Subcutaneous adipose tissue (tissue), 4 donors: Measurements from ENCODE around the gene KPNB1. TPM values are rescaled to one million over a fixed set of nuclear protein-coding genes. Genes with fewer than 3 reads are reported as not detected.

Experiments used
- total RNA-seq, 4 donors: library from RNA; depleted of rRNA; stranded (reverse); fragments of >200 nt; gene quantifications; one replicate each; pipeline ENCODE4 v1.1.0, GENCODE V29; 2016
- TF ChIP-seq, protein P1 (sequence below): fragments of 450-650 bp; IDR thresholded peaks from one replicate; pipeline ENCODE4 v1.5.1; 2016; ENCODE audit warnings: low read depth, mild to moderate bottlenecking, control low read depth, antibody characterized with exemption, moderate library complexity

KPNB1 gene
- total RNA-seq, 4 donors from 2014 or later, result 200 to 235 (median 215) TPM

DNA sequence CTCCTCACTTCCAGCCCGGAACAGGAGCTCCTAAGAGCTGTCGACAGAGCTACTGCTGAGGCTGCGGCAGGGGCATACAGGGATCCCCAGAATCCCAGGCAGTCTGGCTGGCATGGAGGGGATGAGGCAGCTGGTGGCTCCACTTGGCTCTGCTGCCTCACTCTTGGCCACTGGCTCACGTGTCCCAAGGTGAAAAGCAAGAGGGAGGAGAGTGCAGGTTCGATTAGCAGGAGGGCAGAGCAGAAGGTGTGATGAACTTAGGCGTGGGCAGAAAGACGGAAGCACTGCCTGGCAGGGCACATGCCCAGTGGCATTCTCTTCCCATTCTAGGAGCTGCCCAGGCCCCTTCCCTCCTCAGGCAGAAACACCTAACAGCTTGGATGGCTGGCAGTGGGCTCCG is 72.0 kb downstream of the KPNB1 start:
- TF ChIP-seq, protein P1, sequence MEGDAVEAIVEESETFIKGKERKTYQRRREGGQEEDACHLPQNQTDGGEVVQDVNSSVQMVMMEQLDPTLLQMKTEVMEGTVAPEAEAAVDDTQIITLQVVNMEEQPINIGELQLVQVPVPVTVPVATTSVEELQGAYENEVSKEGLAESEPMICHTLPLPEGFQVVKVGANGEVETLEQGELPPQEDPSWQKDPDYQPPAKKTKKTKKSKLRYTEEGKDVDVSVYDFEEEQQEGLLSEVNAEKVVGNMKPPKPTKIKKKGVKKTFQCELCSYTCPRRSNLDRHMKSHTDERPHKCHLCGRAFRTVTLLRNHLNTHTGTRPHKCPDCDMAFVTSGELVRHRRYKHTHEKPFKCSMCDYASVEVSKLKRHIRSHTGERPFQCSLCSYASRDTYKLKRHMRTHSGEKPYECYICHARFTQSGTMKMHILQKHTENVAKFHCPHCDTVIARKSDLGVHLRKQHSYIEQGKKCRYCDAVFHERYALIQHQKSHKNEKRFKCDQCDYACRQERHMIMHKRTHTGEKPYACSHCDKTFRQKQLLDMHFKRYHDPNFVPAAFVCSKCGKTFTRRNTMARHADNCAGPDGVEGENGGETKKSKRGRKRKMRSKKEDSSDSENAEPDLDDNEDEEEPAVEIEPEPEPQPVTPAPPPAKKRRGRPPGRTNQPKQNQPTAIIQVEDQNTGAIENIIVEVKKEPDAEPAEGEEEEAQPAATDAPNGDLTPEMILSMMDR, result no peak

GRCh38 chr17:47724705-47725104 is 75.0 kb downstream of the KPNB1 start:
- TF ChIP-seq, protein P1, result no peak

- TF ChIP-seq, protein P1, result no peak
Measured at GRCh38 chr17:47725446-47726111, 75.9 kb downstream of the KPNB1 start.

GRCh38 chr17:47726796-47727703 is 77.3 kb downstream of the KPNB1 start:
- TF ChIP-seq, protein P1, result no peak

DNA sequence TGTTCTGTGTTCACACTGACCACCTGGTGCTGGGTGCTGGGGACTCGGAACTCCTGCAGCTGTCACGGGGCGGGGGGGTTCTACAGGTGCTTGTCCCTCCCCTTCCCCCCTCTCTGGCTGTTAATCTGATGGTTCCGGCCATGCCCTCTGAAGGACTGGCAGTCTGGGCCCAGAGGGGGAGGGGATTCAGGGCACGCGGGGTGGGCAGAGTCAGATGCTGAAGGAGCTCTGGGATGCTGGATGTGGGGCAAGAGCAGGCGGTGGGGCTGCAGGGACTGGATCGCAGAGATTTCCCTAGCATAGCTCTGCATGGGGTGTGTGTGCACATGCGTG is 78.0 kb downstream of the KPNB1 start:
- TF ChIP-seq, protein P1, result no peak

DNA sequence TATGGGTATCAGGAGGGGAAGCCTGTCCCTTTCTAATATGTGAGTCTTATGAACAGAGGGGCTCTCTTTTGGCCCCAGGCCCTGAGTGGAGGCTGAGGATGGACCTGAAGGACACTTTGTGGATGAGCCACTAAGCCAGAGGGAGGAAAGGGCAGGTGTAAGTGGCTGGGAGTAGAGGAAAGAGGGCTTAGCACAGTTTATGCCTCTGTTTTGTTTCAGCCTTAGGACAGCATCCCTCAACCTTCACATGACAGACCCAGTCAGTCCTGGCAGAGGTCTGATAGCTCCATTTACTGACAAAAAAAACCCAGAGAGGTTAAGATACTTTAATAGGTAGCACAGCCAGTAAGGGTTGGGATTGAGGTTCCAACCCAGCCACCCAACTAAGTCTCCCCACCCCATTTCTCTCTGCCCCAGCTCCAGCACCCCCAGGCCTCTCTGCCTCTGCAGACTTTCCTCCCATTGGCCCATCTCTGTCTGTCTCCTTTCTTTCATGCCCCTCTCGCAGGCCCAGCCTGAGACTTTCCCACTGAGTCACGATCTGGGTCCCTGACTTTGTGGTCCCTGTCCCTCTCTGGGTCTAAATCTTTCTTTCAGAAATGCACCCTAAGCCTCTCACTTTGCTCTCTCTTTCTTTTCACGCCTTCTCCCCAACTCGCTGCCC is 78.6 kb downstream of the KPNB1 start:
- TF ChIP-seq, protein P1, result no peak

DNA sequence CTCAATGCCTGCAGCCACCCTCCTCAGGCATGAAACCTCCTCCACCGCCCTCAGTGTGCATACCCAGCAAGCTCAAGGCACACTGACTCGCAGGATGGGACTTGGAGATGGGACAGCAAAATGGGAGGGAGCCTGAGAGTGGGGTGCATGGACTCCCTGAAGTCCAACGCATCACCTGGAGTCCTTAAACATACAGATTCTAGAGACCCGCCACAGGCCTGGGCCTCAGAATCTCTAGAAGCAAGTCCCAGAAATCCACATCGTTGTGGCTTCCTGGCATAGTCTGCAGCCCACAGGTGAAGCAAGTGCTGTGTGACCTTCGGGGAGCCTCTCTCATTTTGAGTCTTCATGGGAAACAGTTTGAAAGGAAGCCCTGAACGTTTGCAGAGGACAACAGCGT is 79.8 kb downstream of the KPNB1 start:
- TF ChIP-seq, protein P1, result no peak
